Panc1 (cell line): ENCODE results near the gene WDR59. TPM values are rescaled to one million over a fixed set of nuclear protein-coding genes. Genes with fewer than 3 reads are reported as not detected.

Experiments used
- ATAC-seq: fragments of 200-7000 bp; cut with Tn5 transposase; 2 replicates; pipeline ENCODE4 v1.9.1; 2020; ENCODE audit warnings: mild to moderate bottlenecking, moderate library complexity
- BruUV-seq: library from RNA; stranded (reverse); fragments of 400-500 nt; replicated peaks from 2 replicates; lab custom pipeline; 2021; lab: Mats Ljungman, UMichigan
- CTCF ChIA-PET: fragments of 300-600 bp; sonication (Branson Sonifier 250); formaldehyde crosslinking; loops from one replicate; lab custom pipeline; 2022; ENCODE audit warnings: antibody characterized with exemption; lab: Charles Lee
- POLR2A ChIA-PET: fragments of 300-600 bp; sonication (Branson Sonifier 250); formaldehyde crosslinking; loops from one replicate; lab custom pipeline; 2022; ENCODE audit warnings: antibody characterized with exemption; lab: Charles Lee
- DNase-seq: peaks from one replicate; pipeline ENCODE4 v3.0.0-alpha.2; 2010; ENCODE audit warnings: low read depth, low spot score
- H3K27ac ChIP-seq: 2 replicates; pipeline ENCODE4 v1.5.1; 2011; ENCODE audit warnings: mild to moderate bottlenecking, low read length, inconsistent platforms
- H3K27me3 ChIP-seq: fragments of 200-500 bp; sonication (Bioruptor generic); 2 replicates; pipeline ENCODE4 v1.6.0; 2014; ENCODE audit warnings: low read length, inconsistent platforms; ENCODE audit not compliant: control insufficient read depth, insufficient read depth
- H3K36me3 ChIP-seq: fragments of 200-500 bp; sonication (Bioruptor generic); 2 replicates; pipeline ENCODE4 v1.5.1; 2014; ENCODE audit warnings: inconsistent platforms, mild to moderate bottlenecking, low read length, moderate library complexity; ENCODE audit not compliant: control insufficient read depth, insufficient read depth
- H3K4me1 ChIP-seq: 2 replicates; pipeline ENCODE4 v1.5.1; 2011; ENCODE audit warnings: inconsistent platforms, mild to moderate bottlenecking, low read length, moderate library complexity; ENCODE audit not compliant: control insufficient read depth, insufficient read depth
- H3K4me3 ChIP-seq, 2 experiments: 2 replicates each; pipeline ENCODE4 v1.5.1; 2011 to 2012; ENCODE audit warnings: low read depth in 2 of 2, low read length in 2 of 2, mild to moderate bottlenecking in 2 of 2, inconsistent platforms in 1 of 2, moderate library complexity in 1 of 2
- H3K9me3 ChIP-seq: fragments of 200-500 bp; sonication (Bioruptor generic); 2 replicates; pipeline ENCODE4 v1.5.1; 2014; ENCODE audit warnings: low read depth, mild to moderate bottlenecking, inconsistent platforms, low read length, moderate library complexity; ENCODE audit not compliant: control insufficient read depth, insufficient read depth
- CTCF ChIP-seq: fragments of 450-650 bp; IDR thresholded peaks from 2 replicates; pipeline ENCODE4 v1.5.1; 2017; ENCODE audit warnings: mild to moderate bottlenecking
- POLR2AphosphoS5 ChIP-seq: IDR thresholded peaks from 2 replicates; pipeline ENCODE4 v1.6.1; 2012; ENCODE audit warnings: mild to moderate bottlenecking, low read depth, low read length, moderate library complexity
- REST ChIP-seq, 2 experiments: IDR thresholded peaks; 2 replicates each; pipeline ENCODE4 v1.6.1; 2011 to 2012; ENCODE audit warnings: low read depth in 2 of 2, control low read depth in 1 of 2, low read length in 1 of 2, mild to moderate bottlenecking in 1 of 2, moderate library complexity in 1 of 2; ENCODE audit not compliant: insufficient read depth in 1 of 2
- SIN3A ChIP-seq: IDR thresholded peaks from 2 replicates; pipeline ENCODE4 v1.6.1; 2012; ENCODE audit warnings: low read depth, mild to moderate bottlenecking, low read length, moderate library complexity, borderline replicate concordance; ENCODE audit not compliant: insufficient read depth
- TCF7L2 ChIP-seq: IDR thresholded peaks from 2 replicates; pipeline ENCODE4 v1.6.1; 2011; ENCODE audit warnings: mild to moderate bottlenecking, low read depth, low read length, inconsistent platforms
- in situ Hi-C: cut with HindIII; loops from 2 replicates; pipeline ENCODE4 v1.10.0; 2016; ENCODE audit warnings: low sequenced_read_pairs, low pct_unique_long_range_greater_than_20kb
- intact Hi-C: fragments of 100-400 bp; cut with micrococcal nuclease; formaldehyde crosslinking; loops from one replicate; pipeline ENCODE4 v1.10.0; 2022; ENCODE audit not compliant: unreplicated experiment
- total RNA-seq: library from RNA; stranded (reverse); gene quantifications from one replicate; pipeline ENCODE4 v1.2.1, GENCODE V29; 2021; ENCODE audit not compliant: unreplicated experiment

WDR59 gene
- total RNA-seq, 1 experiment from 2014 or later: 58.7 TPM

- intact Hi-C loops (no loop called here), in situ Hi-C loops (no loop called here)
- H3K36me3 ChIP-seq: peaks cover 6% of the 10 kb centered on the region; the same call in 1 of the 2 replicates
- TF ChIP-seq REST (IDR thresholded peaks at IDR 0.05; ENCODE audit: insufficient read depth in 1 of 2, low read depth in 2 of 2, low read length in 1 of 2) (no peak), TCF7L2 (no peak), SIN3A (no peak), CTCF (no peak), POLR2AphosphoS5 (no peak)
- H3K4me3 ChIP-seq: no peak overlapping the region
- DNase-seq: no peak
- H3K27me3 ChIP-seq: no peaks in the 10 kb centered on the region
- H3K27ac ChIP-seq: no peak overlapping the region
- no TSS peak for BruUV-seq
- POLR2A ChIA-PET: no interaction called here
- CTCF ChIA-PET: no interaction called here
- H3K9me3 ChIP-seq: no peaks in the 10 kb centered on the region
- H3K4me1 ChIP-seq: no peaks in the 10 kb centered on the region
- ATAC-seq: no peak
Observed at GRCh38 chr16:74893541-74893940, 91.4 kb downstream of the WDR59 start.

GRCh38 chr16:74892574-74893461 is 92.1 kb downstream of the WDR59 start:
- ATAC-seq (no peak), DNase-seq (no peak)
- no peak overlapping the region for H3K27ac ChIP-seq
- CTCF ChIA-PET: no interaction called here
- intact Hi-C loops (no loop called here), in situ Hi-C loops (no loop called here)
- H3K9me3 ChIP-seq: no peaks in the 10 kb centered on the region
- BruUV-seq: no TSS peak
- POLR2A ChIA-PET: no interaction called here
- H3K36me3 ChIP-seq: peaks cover 6% of the 10 kb centered on the region; the same call in 1 of the 2 replicates
- TF ChIP-seq TCF7L2 (no peak), POLR2AphosphoS5 (no peak), SIN3A (no peak), CTCF (no peak), REST (IDR thresholded peaks at IDR 0.05; ENCODE audit: insufficient read depth in 1 of 2, low read depth in 2 of 2, low read length in 1 of 2) (no peak)
- no peak overlapping the region for H3K4me3 ChIP-seq
- no peaks in the 10 kb centered on the region for H3K4me1 ChIP-seq
- no peaks in the 10 kb centered on the region for H3K27me3 ChIP-seq
